ENCODE data around the gene KDM6A. TPM values are rescaled to one million over a fixed set of nuclear protein-coding genes. Genes with fewer than 3 reads are reported as not detected.

Gene KDM6A
- total RNA-seq, 1 experiment from 2014 or later: 21.0 TPM

DNA sequence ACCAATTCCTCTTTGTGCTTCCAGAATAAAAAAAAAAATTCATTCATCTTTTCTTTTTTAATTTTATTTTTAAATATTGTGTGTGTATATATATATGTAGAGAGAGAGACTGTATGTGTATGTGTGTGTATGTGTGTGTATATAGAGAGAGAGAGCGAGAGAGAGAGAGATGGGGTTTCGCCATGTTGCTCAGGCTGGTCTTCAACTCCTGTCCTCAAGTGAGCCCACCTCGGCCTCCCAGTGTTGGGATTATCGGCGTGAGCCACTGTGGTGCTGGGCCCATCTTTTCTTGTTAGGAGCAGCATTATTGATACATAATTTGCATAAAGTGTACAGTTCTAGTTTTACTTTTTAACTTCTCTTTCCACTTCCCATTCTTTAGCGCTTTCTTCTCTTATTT, 33.6 kb downstream of the KDM6A start (continued):
- TF ChIP-seq, protein P1, sequence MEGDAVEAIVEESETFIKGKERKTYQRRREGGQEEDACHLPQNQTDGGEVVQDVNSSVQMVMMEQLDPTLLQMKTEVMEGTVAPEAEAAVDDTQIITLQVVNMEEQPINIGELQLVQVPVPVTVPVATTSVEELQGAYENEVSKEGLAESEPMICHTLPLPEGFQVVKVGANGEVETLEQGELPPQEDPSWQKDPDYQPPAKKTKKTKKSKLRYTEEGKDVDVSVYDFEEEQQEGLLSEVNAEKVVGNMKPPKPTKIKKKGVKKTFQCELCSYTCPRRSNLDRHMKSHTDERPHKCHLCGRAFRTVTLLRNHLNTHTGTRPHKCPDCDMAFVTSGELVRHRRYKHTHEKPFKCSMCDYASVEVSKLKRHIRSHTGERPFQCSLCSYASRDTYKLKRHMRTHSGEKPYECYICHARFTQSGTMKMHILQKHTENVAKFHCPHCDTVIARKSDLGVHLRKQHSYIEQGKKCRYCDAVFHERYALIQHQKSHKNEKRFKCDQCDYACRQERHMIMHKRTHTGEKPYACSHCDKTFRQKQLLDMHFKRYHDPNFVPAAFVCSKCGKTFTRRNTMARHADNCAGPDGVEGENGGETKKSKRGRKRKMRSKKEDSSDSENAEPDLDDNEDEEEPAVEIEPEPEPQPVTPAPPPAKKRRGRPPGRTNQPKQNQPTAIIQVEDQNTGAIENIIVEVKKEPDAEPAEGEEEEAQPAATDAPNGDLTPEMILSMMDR (IDR thresholded peaks at IDR 0.05 in 2 of 3, conservative IDR thresholded peaks at IDR 0.05 in 1 of 3; ENCODE audit: borderline replicate concordance in 1 of 3, insufficient read depth in 1 of 3, low read depth in 2 of 3, low read length in 2 of 3): no peak

DNA sequence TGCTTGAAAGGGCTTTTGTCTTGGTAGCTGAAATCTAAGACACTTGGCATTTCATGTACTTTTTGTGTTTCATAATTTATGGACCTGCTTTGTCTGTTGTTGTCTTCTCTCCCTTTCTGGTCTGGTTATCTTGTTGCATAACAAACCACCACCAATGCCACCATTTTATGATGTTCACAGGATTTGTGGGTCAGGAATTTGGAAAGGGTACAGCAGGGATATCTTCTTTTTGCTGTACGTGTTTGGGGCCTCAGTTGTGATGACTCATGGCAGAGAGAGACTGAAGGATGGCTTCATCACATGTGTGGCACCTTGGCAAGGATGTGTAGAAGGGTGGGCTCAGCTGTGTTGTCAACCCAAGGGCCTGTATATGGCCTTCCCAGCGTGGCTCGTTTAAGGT, 35.2 kb downstream of the KDM6A start:
- Histone ChIP-seq H3K9me2 (ENCODE audit: insufficient read depth) (no peaks in the 10 kb centered on the region), H3K4me1 (ENCODE audit: control insufficient read depth in 1 of 2, insufficient read depth in 2 of 2, low read length in 2 of 2) (peaks cover 8 to 28% of the 10 kb centered on the region in 2 experiments), H3K27ac (ENCODE audit: low read depth, low read length) (no peak overlapping the region), H3K27me3 (ENCODE audit: insufficient read depth, low read length) (no peaks in the 10 kb centered on the region), H4K20me1 (ENCODE audit: insufficient read depth) (no peaks in the 10 kb centered on the region), H3K9me3 (ENCODE audit: control insufficient read depth in 1 of 2, insufficient read depth in 1 of 2, low read depth in 1 of 2, low read length in 2 of 2) (no peaks in the 10 kb centered on the region), H2AFZ (ENCODE audit: low read depth, low read length, poor library complexity, severe bottlenecking) (no peak overlapping the region), H3K9ac (ENCODE audit: low read length) (no peak overlapping the region), H3K79me2 (ENCODE audit: insufficient read depth, low read length) (peaks cover 84% of the 10 kb centered on the region), H3K36me3 (ENCODE audit: control insufficient read depth in 1 of 2, insufficient read depth in 2 of 2, low read length in 2 of 2) (no peaks in the 10 kb centered on the region), H3K4me3 (replicated peaks in 1 of 2; ENCODE audit: low read depth in 1 of 2, low read length in 2 of 2) (no peak overlapping the region), H3K4me2 (ENCODE audit: low read length) (0 out of 2 replicates have a peak overlapping the region, but pooled peaks have one; percentile 3)
- ATAC-seq: no peak
- TF ChIP-seq TCF7L2 (IDR thresholded peaks at IDR 0.05; ENCODE audit: borderline replicate concordance, extremely low read depth, insufficient read depth, insufficient read length): no peak
- 0 out of 2 replicates have a peak, but pooled peaks have one; percentile 19 for TF ChIP-seq JUND (IDR thresholded peaks at IDR 0.05)
- BruUV-seq (replicated peaks): no TSS peak
- ChIA-PET CTCF (no interaction called here), RAD21 (ENCODE audit: low non-redundant PET in 1 of 2, low total read pairs in 2 of 2, uncharacterized antibody in 2 of 2, unreplicated experiment in 2 of 2) (no interaction called here), POLR2A (no interaction called here)
- no peak for DNase-seq (ENCODE audit: low read depth, low spot score)
- intact Hi-C loops (cut with micrococcal nuclease): no loop called here

DNA sequence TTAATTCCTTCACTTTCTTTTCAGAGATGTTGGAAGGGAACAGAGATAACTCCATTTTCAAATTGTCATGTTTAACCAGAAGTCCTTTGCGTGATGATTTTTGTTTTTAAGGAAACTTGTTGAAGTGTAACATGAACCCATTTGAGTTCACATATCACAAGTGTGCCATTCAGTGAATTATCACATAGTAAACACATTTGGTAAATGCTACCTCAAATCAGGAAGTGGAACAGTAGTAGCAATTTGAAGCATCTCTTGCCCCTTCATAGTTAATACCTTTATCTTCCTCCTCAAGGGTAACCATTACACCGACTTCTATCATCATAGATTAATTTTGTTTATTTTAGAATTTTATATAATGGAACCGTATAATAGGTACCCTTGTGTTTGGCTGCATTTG, 35.8 kb downstream of the KDM6A start:
- Histone ChIP-seq H3K79me2 (ENCODE audit: insufficient read depth, low read length) (peaks cover 83% of the 10 kb centered on the region), H3K9ac (ENCODE audit: low read length) (no peak overlapping the region), H3K36me3 (ENCODE audit: control insufficient read depth in 1 of 2, insufficient read depth in 2 of 2, low read length in 2 of 2) (no peaks in the 10 kb centered on the region), H2AFZ (ENCODE audit: low read depth, low read length, poor library complexity, severe bottlenecking) (no peak overlapping the region), H3K4me3 (replicated peaks in 1 of 2; ENCODE audit: low read depth in 1 of 2, low read length in 2 of 2) (no peak overlapping the region), H4K20me1 (ENCODE audit: insufficient read depth) (no peaks in the 10 kb centered on the region), H3K9me3 (ENCODE audit: control insufficient read depth in 1 of 2, insufficient read depth in 1 of 2, low read depth in 1 of 2, low read length in 2 of 2) (no peaks in the 10 kb centered on the region), H3K4me1 (ENCODE audit: control insufficient read depth in 1 of 2, insufficient read depth in 2 of 2, low read length in 2 of 2) (peaks cover 8 to 26% of the 10 kb centered on the region in 2 experiments), H3K4me2 (ENCODE audit: low read length) (no peak overlapping the region), H3K27me3 (ENCODE audit: insufficient read depth, low read length) (no peaks in the 10 kb centered on the region), H3K27ac (ENCODE audit: low read depth, low read length) (no peak overlapping the region), H3K9me2 (ENCODE audit: insufficient read depth) (no peaks in the 10 kb centered on the region)
- CTCF ChIA-PET: no interaction called here
- no TSS peak for BruUV-seq (replicated peaks)
- DNase-seq (ENCODE audit: low read depth, low spot score) (no peak), ATAC-seq (no peak)
- TF ChIP-seq SRF (IDR thresholded peaks at IDR 0.05; ENCODE audit: low read depth) (no peak), POLR2AphosphoS5 (IDR thresholded peaks at IDR 0.05; ENCODE audit: low read depth, low read length) (no peak), CBX3 (IDR thresholded peaks at IDR 0.05; ENCODE audit: low read depth) (no peak), CEBPB (IDR thresholded peaks at IDR 0.05; ENCODE audit: low read depth) (no peak), ZNF274 (IDR thresholded peaks at IDR 0.05; ENCODE audit: low read depth, low read length) (no peak)
- TF ChIP-seq, protein P2, sequence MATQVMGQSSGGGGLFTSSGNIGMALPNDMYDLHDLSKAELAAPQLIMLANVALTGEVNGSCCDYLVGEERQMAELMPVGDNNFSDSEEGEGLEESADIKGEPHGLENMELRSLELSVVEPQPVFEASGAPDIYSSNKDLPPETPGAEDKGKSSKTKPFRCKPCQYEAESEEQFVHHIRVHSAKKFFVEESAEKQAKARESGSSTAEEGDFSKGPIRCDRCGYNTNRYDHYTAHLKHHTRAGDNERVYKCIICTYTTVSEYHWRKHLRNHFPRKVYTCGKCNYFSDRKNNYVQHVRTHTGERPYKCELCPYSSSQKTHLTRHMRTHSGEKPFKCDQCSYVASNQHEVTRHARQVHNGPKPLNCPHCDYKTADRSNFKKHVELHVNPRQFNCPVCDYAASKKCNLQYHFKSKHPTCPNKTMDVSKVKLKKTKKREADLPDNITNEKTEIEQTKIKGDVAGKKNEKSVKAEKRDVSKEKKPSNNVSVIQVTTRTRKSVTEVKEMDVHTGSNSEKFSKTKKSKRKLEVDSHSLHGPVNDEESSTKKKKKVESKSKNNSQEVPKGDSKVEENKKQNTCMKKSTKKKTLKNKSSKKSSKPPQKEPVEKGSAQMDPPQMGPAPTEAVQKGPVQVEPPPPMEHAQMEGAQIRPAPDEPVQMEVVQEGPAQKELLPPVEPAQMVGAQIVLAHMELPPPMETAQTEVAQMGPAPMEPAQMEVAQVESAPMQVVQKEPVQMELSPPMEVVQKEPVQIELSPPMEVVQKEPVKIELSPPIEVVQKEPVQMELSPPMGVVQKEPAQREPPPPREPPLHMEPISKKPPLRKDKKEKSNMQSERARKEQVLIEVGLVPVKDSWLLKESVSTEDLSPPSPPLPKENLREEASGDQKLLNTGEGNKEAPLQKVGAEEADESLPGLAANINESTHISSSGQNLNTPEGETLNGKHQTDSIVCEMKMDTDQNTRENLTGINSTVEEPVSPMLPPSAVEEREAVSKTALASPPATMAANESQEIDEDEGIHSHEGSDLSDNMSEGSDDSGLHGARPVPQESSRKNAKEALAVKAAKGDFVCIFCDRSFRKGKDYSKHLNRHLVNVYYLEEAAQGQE (IDR thresholded peaks at IDR 0.05; ENCODE audit: low read depth): no peak
- TF ChIP-seq, protein P1 (IDR thresholded peaks at IDR 0.05 in 2 of 3, conservative IDR thresholded peaks at IDR 0.05 in 1 of 3; ENCODE audit: borderline replicate concordance in 1 of 3, insufficient read depth in 1 of 3, low read depth in 2 of 3, low read length in 2 of 3): no peak
- intact Hi-C loops (cut with micrococcal nuclease): no loop called here
- POLR2A ChIA-PET: no interaction called here
- RAD21 ChIA-PET (ENCODE audit: low non-redundant PET in 1 of 2, low total read pairs in 2 of 2, uncharacterized antibody in 2 of 2, unreplicated experiment in 2 of 2): no interaction called here

Measured in HCT116 (cell line).